HUES64 (cell line): ENCODE measurements around the gene MOB3B.
A peak's percentile ranks its signal among the peaks of the same experiment; 100 is the strongest.

ENCODE experiments used
- H3K27ac ChIP-seq: 2 replicates; pipeline ENCODE4 v1.7.0; 2013; ENCODE audit warnings: low read depth, low read length, inconsistent platforms
- H3K27me3 ChIP-seq: 2 replicates; pipeline ENCODE4 v1.6.1; 2013; ENCODE audit warnings: mild to moderate bottlenecking, low read length; ENCODE audit not compliant: insufficient read depth
- H3K36me3 ChIP-seq: 2 replicates; pipeline ENCODE4 v1.6.1; 2013; ENCODE audit warnings: mild to moderate bottlenecking, low read length; ENCODE audit not compliant: insufficient read depth
- H3K4me1 ChIP-seq: 2 replicates; pipeline ENCODE4 v1.6.1; 2013; ENCODE audit warnings: mild to moderate bottlenecking, low read length, moderate library complexity; ENCODE audit not compliant: insufficient read depth
- H3K4me3 ChIP-seq: 2 replicates; pipeline ENCODE4 v1.5.1; 2013; ENCODE audit warnings: mild to moderate bottlenecking, low read length, moderate library complexity
- H3K9ac ChIP-seq: 2 replicates; pipeline ENCODE4 v1.6.1; 2013; ENCODE audit warnings: mild to moderate bottlenecking, low read depth, low read length
- H3K9me3 ChIP-seq: 2 replicates; pipeline ENCODE4 v1.6.1; 2013; ENCODE audit warnings: low read depth, low read length; ENCODE audit not compliant: insufficient read depth
- WGBS: fragments of 150-250, 120-280 bp; methylation state at CpG from one replicate; pipeline ENCODE4 v1.1.7; 2013; ENCODE audit warnings: missing lambda C conversion rate; 5-methylcytosine and 5-hydroxymethylcytosine counted together

MOB3B gene

DNA sequence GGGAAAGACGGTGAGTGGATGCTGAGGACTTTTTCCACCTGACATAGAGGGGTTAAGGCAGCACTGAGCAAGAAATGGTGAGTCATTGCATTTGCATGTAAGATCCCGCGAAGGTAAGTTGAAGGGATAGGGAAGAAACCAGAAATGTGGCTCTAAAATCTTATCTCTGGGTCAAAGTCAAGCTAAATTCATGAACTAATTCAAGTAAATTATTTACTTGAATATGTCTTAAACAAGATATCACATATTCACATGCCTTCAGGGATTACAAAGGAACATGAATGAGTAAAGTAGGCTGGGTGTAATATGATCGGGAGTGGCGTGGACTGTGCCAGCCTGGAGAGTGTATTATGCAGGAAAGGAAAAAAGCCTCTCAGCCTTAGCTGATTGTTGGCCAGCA, 158.2 kb downstream of the MOB3B start:
- WGBS = 42% methylated on average over 5 of the region's 5 CpGs
- no peaks in the 10 kb centered on the region for H3K36me3 ChIP-seq
- H3K4me3 ChIP-seq = no peak overlapping the region
- H3K27me3 ChIP-seq = no peaks in the 10 kb centered on the region
- H3K9me3 ChIP-seq = peaks cover 3% of the 10 kb centered on the region; the same call in 1 of the 2 replicates
- H3K4me1 ChIP-seq = peaks cover 59% of the 10 kb centered on the region
- 0 out of 2 replicates have a peak overlapping the region, but pooled peaks have one; percentile 11 for H3K9ac ChIP-seq
- H3K27ac ChIP-seq = peak overlapping the region; percentile 51; the same call in 1 of the 2 replicates

DNA sequence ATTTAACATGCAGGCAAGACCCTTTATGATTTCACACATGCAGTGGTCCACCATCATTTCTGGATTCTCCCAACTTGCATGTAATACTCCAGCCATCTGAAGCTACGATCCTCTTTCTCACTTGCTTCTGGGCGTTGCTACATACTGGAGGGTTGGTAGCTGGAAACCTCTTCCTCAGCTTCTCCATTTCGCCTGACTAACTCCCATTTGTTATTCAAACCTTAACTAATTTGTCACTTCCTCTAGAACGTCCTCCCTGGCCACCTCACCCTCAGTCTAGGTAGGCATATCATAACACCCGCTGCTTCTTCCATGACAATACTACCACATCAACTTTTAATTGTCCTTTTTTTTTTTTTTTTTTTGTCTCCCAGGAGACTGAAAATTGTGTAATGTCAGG, 160.0 kb downstream of the MOB3B start:
- no peaks in the 10 kb centered on the region for H3K36me3 ChIP-seq
- H3K9me3 ChIP-seq = peaks cover 3% of the 10 kb centered on the region; the same call in 1 of the 2 replicates

DNA sequence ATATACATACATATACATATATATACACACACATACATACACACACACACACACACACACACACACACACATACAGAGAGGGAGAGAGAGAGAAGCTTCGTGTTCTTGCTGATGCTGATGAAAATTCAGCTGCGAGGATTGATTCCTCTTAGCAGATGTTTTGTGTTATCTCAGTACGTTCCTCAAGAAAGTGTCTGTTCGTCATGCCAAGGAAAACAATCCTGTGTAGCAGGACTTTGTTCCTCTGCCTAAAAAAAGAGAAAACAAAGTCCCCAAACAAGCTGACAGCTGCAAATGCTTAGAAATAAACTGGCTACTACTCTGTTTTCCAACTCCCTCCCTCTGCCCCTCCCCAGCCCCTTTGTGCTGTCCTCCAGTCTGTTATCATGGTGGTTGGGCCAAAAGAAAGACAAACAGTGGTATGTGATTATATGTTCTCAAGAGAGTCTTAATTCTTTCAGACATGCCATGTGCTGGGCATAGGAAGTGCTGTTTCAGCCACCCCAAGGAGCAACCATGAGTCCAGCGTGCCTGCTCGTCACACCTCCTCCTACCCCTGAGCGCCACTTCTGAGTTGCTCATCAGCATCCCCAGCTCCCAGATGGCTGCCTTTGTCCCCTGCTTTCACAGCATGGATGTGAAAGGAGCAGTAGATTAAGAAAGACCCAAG, 161.2 kb downstream of the MOB3B start:
- H3K9ac ChIP-seq = no peak overlapping the region
- 76% methylated on average over 7 of the region's 7 CpGs for WGBS
- H3K27me3 ChIP-seq = no peaks in the 10 kb centered on the region
- H3K27ac ChIP-seq = peak overlapping the region; percentile 87
- H3K36me3 ChIP-seq = no peaks in the 10 kb centered on the region
- peaks cover 3% of the 10 kb centered on the region; the same call in 1 of the 2 replicates for H3K9me3 ChIP-seq
- H3K4me3 ChIP-seq = no peak overlapping the region
- H3K4me1 ChIP-seq = peaks cover 59% of the 10 kb centered on the region

More for the DNA sequence above, 160.0 kb downstream of the MOB3B start:
- Histone ChIP-seq H3K4me3 (peak overlapping the region; percentile 14; the same call in 1 of the 2 replicates), H3K4me1 (peaks cover 59% of the 10 kb centered on the region), H3K27ac (peak overlapping the region; percentile 87), H3K27me3 (no peaks in the 10 kb centered on the region), H3K9ac (no peak overlapping the region)
- 23% methylated on average over 5 of the region's 5 CpGs for WGBS

DNA sequence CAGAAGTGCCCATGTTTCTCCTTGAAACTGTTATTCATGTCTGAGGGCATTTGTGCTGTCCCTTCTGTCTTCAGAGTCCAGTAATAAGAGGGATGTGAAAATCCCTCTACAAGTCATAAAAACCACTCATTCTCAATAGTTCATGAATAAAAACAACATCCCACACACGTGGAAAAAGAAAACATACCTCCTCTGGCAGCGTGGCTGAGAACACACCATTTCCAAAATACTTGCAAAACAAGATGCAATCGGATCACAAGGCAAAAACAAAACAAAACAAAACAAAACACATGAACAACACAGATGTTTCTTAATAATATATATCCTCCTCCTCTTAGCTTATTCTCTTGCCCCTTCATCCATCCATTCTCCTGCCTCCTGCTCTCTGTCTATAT, 161.7 kb downstream of the MOB3B start:
- Histone ChIP-seq H3K4me3 (no peak overlapping the region), H3K9me3 (peaks cover 3% of the 10 kb centered on the region; the same call in 1 of the 2 replicates), H3K9ac (no peak overlapping the region), H3K27me3 (no peaks in the 10 kb centered on the region), H3K27ac (no peak overlapping the region), H3K36me3 (no peaks in the 10 kb centered on the region), H3K4me1 (peaks cover 59% of the 10 kb centered on the region)
- 84% methylated on average over 3 of the region's 3 CpGs for whole genome bisulfite sequencing

- no peak overlapping the region for H3K9ac ChIP-seq
- H3K36me3 ChIP-seq = no peaks in the 10 kb centered on the region
- peaks cover 3% of the 10 kb centered on the region; the same call in 1 of the 2 replicates for H3K9me3 ChIP-seq
- H3K27me3 ChIP-seq = no peaks in the 10 kb centered on the region
- H3K4me3 ChIP-seq = no peak overlapping the region
- 64% methylated on average over 6 of the region's 6 CpGs for WGBS
- H3K27ac ChIP-seq = no peak overlapping the region
- peaks cover 59% of the 10 kb centered on the region for H3K4me1 ChIP-seq
Measured at GRCh38 chr9:27367175-27367798, 162.3 kb downstream of the MOB3B start.

DNA sequence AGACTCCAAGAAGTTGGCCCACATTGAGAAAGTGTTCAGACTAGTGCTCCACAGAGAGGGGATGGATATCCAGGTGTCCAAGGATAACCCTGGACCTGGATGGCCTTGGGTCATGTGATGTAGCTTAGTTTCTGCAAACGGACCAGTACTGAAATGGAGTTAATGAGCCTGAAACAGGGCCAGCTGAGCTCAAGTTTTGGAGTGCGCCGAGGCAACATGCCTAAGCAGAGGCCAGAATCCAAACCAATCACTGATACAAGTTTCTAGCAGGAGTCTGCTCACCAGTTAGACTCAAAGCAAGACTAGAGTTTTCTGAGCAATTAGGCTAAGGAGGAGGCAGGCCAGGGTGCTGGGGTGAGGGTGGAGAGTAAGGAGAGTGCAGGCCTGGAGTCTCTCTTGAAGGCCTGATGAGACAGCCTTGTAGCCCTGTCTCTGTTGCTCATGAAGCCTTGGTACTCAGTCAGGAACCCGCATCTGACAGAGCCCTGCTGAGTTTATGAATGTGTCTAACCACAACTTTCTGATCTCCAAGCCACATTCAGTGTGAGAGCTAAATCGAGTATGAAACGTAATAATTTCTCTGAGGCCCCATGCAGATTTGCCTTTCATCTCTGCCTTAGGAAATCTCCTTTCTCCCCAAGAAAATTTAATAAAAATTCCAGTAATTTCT, 163.8 kb downstream of the MOB3B start:
- no peaks in the 10 kb centered on the region for H3K27me3 ChIP-seq
- H3K4me1 ChIP-seq = peaks cover 49% of the 10 kb centered on the region
- peaks cover 3% of the 10 kb centered on the region; the same call in 1 of the 2 replicates for H3K9me3 ChIP-seq
- H3K4me3 ChIP-seq = no peak overlapping the region
- H3K36me3 ChIP-seq = no peaks in the 10 kb centered on the region
- WGBS = 83% methylated on average over 6 of the region's 6 CpGs
- no peak overlapping the region for H3K9ac ChIP-seq
- H3K27ac ChIP-seq = no peak overlapping the region

- Histone ChIP-seq H3K4me3 (no peak overlapping the region), H3K27me3 (no peaks in the 10 kb centered on the region), H3K36me3 (0 out of 2 replicates have a peak, but pooled peaks cover 2% of the 10 kb centered on the region), H3K9ac (no peak overlapping the region), H3K4me1 (peaks cover 21% of the 10 kb centered on the region), H3K27ac (no peak overlapping the region), H3K9me3 (no peaks in the 10 kb centered on the region)
- 75% methylated on average over 5 of the region's 5 CpGs for WGBS
Measured at GRCh38 chr9:27362447-27363210, 167.0 kb downstream of the MOB3B start.

- peaks cover 10% of the 10 kb centered on the region for H3K4me1 ChIP-seq
- no peak overlapping the region for H3K4me3 ChIP-seq
- no peaks in the 10 kb centered on the region for H3K27me3 ChIP-seq
- H3K9me3 ChIP-seq = no peaks in the 10 kb centered on the region
- H3K36me3 ChIP-seq = 0 out of 2 replicates have a peak, but pooled peaks cover 2% of the 10 kb centered on the region
- WGBS = 86% methylated on average over 4 of the region's 4 CpGs
- H3K27ac ChIP-seq = no peak overlapping the region
- H3K9ac ChIP-seq = no peak overlapping the region
Measured at GRCh38 chr9:27361492-27361891, 168.1 kb downstream of the MOB3B start.

- H3K9ac ChIP-seq = no peak overlapping the region
- WGBS = 91% methylated on average over 6 of the region's 6 CpGs
- H3K27ac ChIP-seq = no peak overlapping the region
- no peaks in the 10 kb centered on the region for H3K9me3 ChIP-seq
- no peak overlapping the region for H3K4me3 ChIP-seq
- no peaks in the 10 kb centered on the region for H3K4me1 ChIP-seq
- no peaks in the 10 kb centered on the region for H3K27me3 ChIP-seq
- H3K36me3 ChIP-seq = 0 out of 2 replicates have a peak, but pooled peaks cover 2% of the 10 kb centered on the region
Measured at GRCh38 chr9:27359763-27360162, 169.9 kb downstream of the MOB3B start.

- Histone ChIP-seq H3K27ac (no peak overlapping the region), H3K4me3 (no peak overlapping the region), H3K9me3 (no peaks in the 10 kb centered on the region), H3K27me3 (no peaks in the 10 kb centered on the region), H3K36me3 (0 out of 2 replicates have a peak, but pooled peaks cover 2% of the 10 kb centered on the region), H3K9ac (no peak overlapping the region), H3K4me1 (peaks cover 14% of the 10 kb centered on the region)
Measured at GRCh38 chr9:27358007-27358406, 171.6 kb downstream of the MOB3B start.
